ENCODE measurements around the gene CSTF1.

GRCh38 chr20:56443654-56444540 lies 51.5 kb downstream of the CSTF1 start:
- TF ChIP-seq CTCF (IDR thresholded peaks at IDR 0.05) (no peak), POLR2A (IDR thresholded peaks at IDR 0.05) (no peak)

Data from adrenal gland (tissue), 5 donors.